ENCODE measurements around the gene BCAS3.

The BCAS3 gene

DNA sequence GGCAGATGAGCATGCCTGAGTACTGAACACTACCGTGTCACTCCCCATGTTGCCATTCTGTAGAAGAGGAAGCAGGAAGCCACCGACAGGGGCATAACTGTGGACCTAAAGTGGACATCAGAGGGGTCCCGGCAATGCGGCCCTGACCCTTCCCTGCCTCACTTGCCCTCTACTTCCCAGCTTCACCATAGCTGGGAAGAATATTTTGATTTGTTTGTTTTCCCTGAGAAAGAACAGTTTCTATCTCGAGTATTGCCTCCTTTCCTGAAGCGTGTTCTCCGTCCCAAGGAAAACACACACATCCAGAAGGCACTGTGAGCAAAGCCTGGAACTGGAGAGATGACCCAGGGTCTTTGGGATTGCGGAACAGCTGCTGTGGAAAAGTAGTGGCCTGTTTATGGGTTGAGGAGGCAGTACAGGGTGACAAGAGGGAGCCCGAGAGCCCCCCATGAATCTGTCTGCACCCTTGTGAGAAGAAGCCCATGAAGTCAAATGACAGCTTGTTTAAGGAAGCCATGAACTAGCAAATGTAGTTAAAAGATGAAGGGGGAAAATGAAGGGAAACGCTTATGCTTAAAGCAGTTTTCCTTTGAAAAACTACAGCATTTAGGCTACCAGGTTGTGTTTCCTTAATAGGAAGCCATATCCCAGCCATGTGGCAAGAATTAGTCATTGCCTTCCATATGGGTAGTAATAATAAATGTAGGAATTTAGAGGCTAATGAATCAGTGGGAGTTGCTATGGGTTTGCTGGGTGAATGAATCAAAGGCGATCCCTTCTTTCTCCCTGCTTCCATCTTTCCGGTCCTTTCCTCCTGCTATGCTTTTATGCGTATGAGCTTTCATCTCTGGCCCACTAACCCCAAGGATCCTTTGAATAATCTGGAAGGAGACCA is 632.0 kb downstream of the BCAS3 start:
- FAIRE-seq: no peak

- no peak for FAIRE-seq
Observed at GRCh38 chr17:61310590-61310989, 632.9 kb downstream of the BCAS3 start.

GRCh38 chr17:61312406-61313295 is 635.0 kb downstream of the BCAS3 start:
- FAIRE-seq: no peak

DNA sequence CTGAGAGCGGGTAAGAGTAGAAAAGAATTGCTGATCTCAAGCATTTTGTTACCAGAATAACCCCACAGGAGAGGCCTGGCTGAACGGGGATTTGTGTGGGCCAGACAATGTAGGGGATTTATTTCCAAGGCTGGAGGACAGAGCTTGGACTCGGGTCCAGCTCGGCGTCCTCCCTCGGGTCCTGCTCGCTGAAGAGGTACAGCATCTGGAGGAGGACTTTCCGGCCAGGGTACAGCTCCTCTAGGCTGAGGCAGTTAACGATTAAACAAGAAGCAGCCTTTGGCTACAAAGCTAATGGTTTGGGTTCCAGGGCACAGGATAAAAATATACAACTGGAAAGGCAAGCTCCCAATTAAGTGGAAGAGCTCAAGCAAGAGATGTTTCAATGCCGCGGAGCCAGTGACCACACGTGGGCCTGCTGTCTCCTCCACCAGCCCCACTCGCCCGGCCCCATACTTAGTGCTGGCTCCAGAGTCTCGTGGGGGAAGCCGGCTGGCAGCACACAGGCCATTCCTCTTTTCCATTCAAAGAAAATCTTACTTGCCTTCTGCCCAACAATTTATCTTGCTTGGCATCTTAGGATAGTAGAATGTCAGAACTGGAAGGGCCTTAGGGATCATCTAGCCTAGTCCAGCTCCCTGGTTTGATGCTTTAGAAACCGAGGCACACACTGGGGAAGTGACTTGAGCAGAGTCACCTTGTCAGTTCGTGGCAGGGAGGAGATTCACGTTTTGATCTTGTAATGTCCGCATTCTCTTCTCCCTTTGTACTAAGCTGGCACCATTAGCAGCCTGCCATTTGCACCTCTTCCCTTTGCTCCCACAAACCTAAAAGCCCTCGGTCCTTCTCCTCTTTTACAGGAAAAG is 636.0 kb downstream of the BCAS3 start:
- no peak for FAIRE-seq

DNA sequence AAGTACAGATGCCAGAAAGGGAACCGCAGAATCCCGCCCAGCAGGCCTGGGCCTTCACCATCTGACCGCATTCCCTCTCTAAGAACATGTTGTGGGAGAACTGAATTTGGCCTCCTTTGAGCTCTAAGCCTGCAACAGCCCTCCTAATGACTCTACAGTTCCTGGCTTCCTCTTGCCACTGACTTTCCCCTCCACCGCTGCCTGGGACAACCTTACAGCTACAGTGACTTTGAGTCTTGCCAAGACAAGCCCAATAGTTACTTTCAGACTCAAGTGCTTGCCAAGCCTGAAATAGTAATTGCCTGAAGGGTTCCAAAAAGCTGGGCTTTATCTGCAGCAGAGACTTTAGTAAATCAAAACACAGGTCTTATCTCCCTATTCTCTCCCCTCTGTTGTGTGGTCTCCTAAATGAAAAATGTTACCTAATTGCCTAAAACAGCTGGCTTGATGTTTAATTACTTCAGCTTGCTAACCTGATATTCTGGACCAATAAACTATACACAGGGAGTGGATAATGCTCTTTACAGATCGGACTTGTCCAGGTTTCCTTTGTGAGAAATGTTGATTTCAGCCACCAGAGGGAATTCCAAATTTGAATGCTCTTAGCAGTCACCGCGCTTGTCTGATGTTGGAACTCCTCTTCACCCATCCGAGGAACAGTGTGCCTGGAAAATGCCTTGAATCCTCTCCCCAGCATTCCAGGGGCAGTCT is 636.9 kb downstream of the BCAS3 start:
- FAIRE-seq: no peak

- FAIRE-seq: no peak
Observed at GRCh38 chr17:61316633-61317032, 639.0 kb downstream of the BCAS3 start.

DNA sequence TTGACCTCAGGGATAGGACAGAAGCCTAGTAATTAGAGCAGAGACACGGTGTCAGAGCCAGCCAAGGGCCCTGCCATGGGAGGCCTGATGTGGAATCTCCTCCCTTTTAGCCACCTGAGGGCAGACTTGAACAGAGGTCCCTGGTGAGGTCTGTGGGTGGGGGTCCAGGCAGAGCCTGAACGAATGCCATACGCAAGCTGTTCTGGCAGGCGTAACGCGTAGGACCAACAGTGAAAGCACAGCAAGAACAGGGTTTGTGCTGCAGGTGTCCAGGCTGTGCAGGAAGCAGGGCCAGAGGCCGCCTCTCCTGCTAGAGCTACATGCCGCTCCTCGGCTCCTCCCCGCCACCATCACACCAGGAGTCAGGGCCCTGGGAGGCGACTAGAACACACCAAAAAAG is 640.1 kb downstream of the BCAS3 start:
- FAIRE-seq: no peak

DNA sequence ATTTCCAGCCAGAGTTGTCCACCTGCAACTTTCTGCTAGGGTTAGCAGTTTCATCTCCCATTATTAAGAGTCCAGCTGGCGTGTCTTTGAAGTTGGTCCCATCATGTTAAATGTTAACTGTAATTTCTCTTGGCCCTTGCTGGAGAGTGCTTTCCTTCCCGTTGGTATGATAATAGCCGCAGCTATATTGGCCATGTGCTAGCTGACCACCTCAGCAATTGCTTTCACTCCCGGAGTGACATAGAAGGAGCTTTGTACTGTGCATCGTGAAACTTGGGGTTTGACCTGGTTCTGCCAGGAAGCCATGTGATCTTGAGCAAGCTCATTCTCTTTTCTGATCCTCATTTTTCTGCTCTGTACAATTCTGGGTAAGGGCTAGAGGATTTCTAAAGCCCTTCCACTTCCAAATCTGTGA is 641.0 kb downstream of the BCAS3 start:
- no peak for FAIRE-seq

GRCh38 chr17:61321344-61321743 is 643.7 kb downstream of the BCAS3 start:
- FAIRE-seq: no peak

DNA sequence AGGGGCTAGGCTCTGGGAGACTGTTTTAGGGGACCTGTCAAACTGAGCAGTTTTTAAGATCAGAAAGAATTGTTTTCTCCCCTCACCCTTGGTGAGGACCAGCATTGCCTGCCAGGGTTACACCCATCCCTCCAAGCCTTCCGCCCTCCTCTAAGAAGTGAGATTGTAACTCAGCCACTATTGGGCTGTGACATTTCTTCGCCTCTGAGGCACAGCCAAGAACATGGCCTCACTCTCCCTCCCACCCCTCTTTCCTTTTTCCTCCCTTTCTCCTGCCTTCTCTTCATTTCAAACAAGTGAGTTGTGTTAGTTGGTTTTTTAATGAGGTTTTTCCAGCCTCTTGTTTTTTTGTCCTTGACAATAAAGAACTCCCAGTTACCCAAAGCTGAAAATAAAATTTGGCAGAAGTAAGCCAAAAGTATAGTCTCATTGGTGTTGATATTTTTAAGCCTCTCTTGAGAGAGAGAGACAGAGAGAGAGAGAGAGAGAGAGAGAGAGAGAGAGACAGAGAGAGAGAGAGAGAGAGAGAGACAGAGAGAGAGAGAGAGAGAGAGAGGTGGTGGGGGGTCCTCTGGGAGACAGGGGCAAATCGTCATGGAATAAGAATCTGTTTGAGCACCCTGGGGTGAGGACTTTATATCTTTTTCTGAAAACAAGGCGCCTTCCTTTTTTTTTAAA is 644.8 kb downstream of the BCAS3 start:
- FAIRE-seq: no peak

DNA sequence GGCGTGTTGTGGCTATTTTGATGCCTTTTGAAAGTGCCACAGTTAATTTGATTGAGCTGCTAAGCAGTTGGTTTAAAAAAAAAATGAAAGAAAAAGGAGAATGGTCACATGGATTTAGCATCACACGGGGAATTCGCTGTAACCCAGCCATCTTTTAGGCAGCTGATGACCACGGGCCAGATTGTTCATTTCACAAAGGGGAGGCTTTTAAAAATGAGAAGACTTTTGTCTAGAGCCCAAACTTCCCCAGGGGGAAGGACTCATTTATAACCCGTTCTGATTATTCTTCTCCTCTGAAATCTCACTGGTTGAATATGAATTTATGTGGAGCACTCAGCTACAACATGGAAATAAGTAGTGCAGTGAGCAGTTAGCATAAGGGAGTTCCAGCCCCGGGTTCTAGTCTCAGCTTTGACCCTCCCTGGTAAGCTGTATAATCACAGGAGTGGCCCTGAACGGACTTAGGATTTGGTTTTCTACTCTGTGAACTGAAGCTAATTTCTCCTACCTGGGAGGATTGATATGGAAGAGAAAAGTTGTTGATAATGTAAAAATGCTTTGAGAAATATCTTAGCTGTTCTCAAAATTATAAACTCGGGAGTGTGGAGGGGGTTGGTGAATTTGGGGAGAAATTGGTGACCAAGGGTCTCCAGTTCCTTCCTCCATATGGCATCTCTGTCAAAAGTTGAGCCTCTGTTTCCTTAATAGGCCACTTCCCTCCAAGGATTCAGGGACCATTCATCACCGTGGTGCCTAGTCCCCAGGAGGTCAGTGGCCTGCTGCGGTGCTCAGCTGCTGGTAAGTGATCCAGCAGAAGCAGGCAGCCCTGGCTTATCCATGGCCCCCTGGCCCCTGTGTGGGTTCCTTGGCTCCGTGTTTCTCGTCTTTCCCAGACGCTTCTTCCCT is 645.6 kb downstream of the BCAS3 start:
- no peak for FAIRE-seq

GRCh38 chr17:61323909-61324868 is 646.5 kb downstream of the BCAS3 start:
- FAIRE-seq: no peak

DNA sequence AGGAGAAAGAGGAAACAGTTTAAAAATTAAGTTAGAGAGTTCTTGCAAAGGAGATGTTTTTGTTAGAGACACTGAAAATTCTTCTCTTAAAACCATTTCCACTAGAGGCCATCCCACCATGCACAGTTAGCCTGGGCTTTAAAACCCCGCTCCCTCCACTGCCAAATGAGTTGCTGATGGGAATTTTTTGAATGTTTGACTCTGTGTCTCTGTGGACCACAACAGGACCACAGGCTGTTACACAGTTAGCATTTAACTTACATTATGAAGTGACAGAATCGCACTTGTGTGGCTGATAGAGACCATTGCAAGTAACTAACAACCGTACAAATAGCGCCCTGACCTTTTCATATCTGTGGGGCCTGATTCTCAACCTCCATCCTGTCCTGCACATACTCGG is 647.3 kb downstream of the BCAS3 start:
- no peak for FAIRE-seq

DNA sequence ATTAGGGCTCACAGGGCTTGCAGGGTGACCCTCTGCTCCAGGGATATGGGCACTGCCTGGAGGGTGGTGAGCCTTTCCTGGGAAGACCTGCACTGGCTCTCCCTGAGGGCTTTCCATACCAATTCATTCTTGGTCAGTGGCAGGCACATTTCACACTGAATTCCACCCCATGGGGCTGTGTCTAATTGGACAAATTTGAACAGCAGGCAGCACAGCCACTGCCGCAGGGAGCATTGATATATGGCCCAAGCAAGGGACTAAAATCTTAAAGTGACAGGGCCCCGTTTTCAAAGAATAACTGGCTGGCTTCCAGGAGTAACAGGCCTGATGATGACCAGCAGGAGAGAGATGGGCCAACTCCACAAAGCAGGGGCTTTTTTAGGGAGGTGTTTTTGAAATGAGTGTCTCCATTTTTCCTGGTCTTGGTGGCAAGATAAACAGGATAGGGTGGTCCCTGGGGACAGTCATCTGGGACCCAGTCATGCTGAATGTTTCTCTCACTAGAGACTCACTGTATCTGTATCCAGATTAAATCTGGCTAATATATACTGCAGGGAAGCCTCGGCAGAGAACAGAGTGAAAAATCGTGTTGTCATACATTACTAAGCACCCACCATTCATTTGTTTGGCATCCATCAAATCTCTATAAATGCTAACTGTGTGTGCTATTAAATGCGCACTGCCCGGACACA is 647.9 kb downstream of the BCAS3 start:
- no peak for FAIRE-seq

GRCh38 chr17:61326330-61326729 is 648.7 kb downstream of the BCAS3 start:
- no peak for FAIRE-seq

- no peak for FAIRE-seq
Observed at GRCh38 chr17:61328351-61328750, 650.7 kb downstream of the BCAS3 start.

- no peak for FAIRE-seq
Observed at GRCh38 chr17:61330174-61331150, 652.8 kb downstream of the BCAS3 start.
